Measurements from ENCODE around the gene CDKAL1.

Gene CDKAL1

GRCh38 chr6:21258665-21259064, 724.4 kb downstream of the CDKAL1 start:
- DNase-seq (ENCODE audit: low spot score), result no peak

GRCh38 chr6:21259660-21260059, 725.4 kb downstream of the CDKAL1 start:
- DNase-seq (ENCODE audit: low spot score), result no peak

- no peak for DNase-seq (ENCODE audit: low spot score)
Observed at GRCh38 chr6:21262504-21262903, 728.2 kb downstream of the CDKAL1 start.

GRCh38 chr6:21263531-21264287, 729.5 kb downstream of the CDKAL1 start:
- no peak for DNase-seq (ENCODE audit: low spot score)

- no peak for DNase-seq (ENCODE audit: low spot score)
Observed at GRCh38 chr6:21264288-21265033, 730.2 kb downstream of the CDKAL1 start.

- DNase-seq (ENCODE audit: low spot score), result no peak
Observed at GRCh38 chr6:21265034-21265729, 730.9 kb downstream of the CDKAL1 start.

- DNase-seq (ENCODE audit: low spot score), result no peak
Observed at GRCh38 chr6:21265730-21266044, 731.4 kb downstream of the CDKAL1 start.

GRCh38 chr6:21270636-21271201, 736.5 kb downstream of the CDKAL1 start:
- DNase-seq (ENCODE audit: low spot score), result no peak

- no peak for DNase-seq (ENCODE audit: low spot score)
Observed at GRCh38 chr6:21271428-21272155, 737.3 kb downstream of the CDKAL1 start.

- DNase-seq (ENCODE audit: low spot score), result no peak
Observed at GRCh38 chr6:21273451-21273850, 739.2 kb downstream of the CDKAL1 start.

- no peak for DNase-seq (ENCODE audit: low spot score)
Observed at GRCh38 chr6:21274851-21275250, 740.6 kb downstream of the CDKAL1 start.

GRCh38 chr6:21277601-21278374, 743.5 kb downstream of the CDKAL1 start:
- no peak for DNase-seq (ENCODE audit: low spot score)

- DNase-seq (ENCODE audit: low spot score), result no peak
Observed at GRCh38 chr6:21278375-21278745, 744.1 kb downstream of the CDKAL1 start.

GRCh38 chr6:21279619-21280018, 745.4 kb downstream of the CDKAL1 start:
- DNase-seq (ENCODE audit: low spot score), result no peak

GRCh38 chr6:21281366-21281765, 747.1 kb downstream of the CDKAL1 start:
- DNase-seq (ENCODE audit: low spot score), result no peak
